K562 (cell line): ENCODE results near the gene PMVK.

ENCODE experiments used
- ETV6 ChIP-seq, 3 experiments: fragments of 150-350 bp in 1 of 3; sonication (generic) in 1 of 3; formaldehyde crosslinking in 1 of 3; IDR thresholded peaks; 2 replicates each; pipeline versions ENCODE4 v1.6.1 to v1.8.0; 2014 to 2022; ENCODE audit warnings: borderline replicate concordance in 2 of 3, low read depth in 2 of 3, antibody characterized with exemption in 1 of 3, low read length in 1 of 3, mild to moderate bottlenecking in 1 of 3, missing genetic modification reagents in 1 of 3
- HDAC6 ChIP-seq: IDR thresholded peaks from 2 replicates; pipeline ENCODE4 v1.6.1; 2012; ENCODE audit warnings: low read depth, mild to moderate bottlenecking, control low read depth, inconsistent platforms, low read length, moderate library complexity
- YY1 ChIP-seq, 3 experiments: IDR thresholded peaks; 2 replicates each; pipeline ENCODE4 v1.6.1; 2011; ENCODE audit warnings: low read length in 2 of 3, mild to moderate bottlenecking in 2 of 3, moderate library complexity in 2 of 3, borderline replicate concordance in 1 of 3, control low read depth in 1 of 3, low read depth in 1 of 3; ENCODE audit not compliant: insufficient read depth in 3 of 3, insufficient replicate concordance in 2 of 3, control insufficient read depth in 1 of 3, insufficient read length in 1 of 3; ENCODE audit errors: extremely low read depth in 1 of 3

GRCh38 chr1:154974102-154974807 lies 37.7 kb upstream of the PMVK start, which contains the start of gene CKS1B:
- TF ChIP-seq YY1 (IDR thresholded peaks at IDR 0.05; ENCODE audit: borderline replicate concordance in 1 of 3, control insufficient read depth in 1 of 3, extremely low read depth in 1 of 3, insufficient read depth in 3 of 3, insufficient read length in 1 of 3, insufficient replicate concordance in 2 of 3, low read depth in 1 of 3, low read length in 2 of 3), result peak in 1 of 3 experiments; percentile 52
- no peak for TF ChIP-seq ETV6 (IDR thresholded peaks at IDR 0.05; ENCODE audit: borderline replicate concordance in 1 of 2, low read depth in 2 of 2, low read length in 1 of 2)
- TF ChIP-seq ETV6 (CRISPR knock-in tag; IDR thresholded peaks at IDR 0.05; ENCODE audit: borderline replicate concordance), result no peak
- no peak for TF ChIP-seq HDAC6
